GM12864 (cell line): ENCODE measurements around the gene GPAT3.
A peak's percentile ranks its signal among the peaks of the same experiment; 100 is the strongest.

Source experiments
- DNase-seq: peaks from one replicate; pipeline ENCODE4 v3.0.0-alpha.2; 2011; ENCODE audit warnings: low read depth
- H3K4me3 ChIP-seq: 2 replicates; pipeline ENCODE4 v1.5.1; 2011; ENCODE audit warnings: mild to moderate bottlenecking, low read depth, low read length, control low read depth
- TF ChIP-seq, protein P1 (sequence below): IDR thresholded peaks from 2 replicates; pipeline ENCODE4 v1.5.1; 2011; ENCODE audit warnings: low read depth, mild to moderate bottlenecking, moderate library complexity, low read length, control low read depth, inconsistent platforms; ENCODE audit errors: missing control alignments

Gene GPAT3

GRCh38 chr4:83625821-83626220 is 89.9 kb downstream of the GPAT3 start:
- DNase-seq = no peak
- H3K4me3 ChIP-seq = no peak overlapping the region
- TF ChIP-seq, protein P1, sequence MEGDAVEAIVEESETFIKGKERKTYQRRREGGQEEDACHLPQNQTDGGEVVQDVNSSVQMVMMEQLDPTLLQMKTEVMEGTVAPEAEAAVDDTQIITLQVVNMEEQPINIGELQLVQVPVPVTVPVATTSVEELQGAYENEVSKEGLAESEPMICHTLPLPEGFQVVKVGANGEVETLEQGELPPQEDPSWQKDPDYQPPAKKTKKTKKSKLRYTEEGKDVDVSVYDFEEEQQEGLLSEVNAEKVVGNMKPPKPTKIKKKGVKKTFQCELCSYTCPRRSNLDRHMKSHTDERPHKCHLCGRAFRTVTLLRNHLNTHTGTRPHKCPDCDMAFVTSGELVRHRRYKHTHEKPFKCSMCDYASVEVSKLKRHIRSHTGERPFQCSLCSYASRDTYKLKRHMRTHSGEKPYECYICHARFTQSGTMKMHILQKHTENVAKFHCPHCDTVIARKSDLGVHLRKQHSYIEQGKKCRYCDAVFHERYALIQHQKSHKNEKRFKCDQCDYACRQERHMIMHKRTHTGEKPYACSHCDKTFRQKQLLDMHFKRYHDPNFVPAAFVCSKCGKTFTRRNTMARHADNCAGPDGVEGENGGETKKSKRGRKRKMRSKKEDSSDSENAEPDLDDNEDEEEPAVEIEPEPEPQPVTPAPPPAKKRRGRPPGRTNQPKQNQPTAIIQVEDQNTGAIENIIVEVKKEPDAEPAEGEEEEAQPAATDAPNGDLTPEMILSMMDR = no peak

- H3K4me3 ChIP-seq = no peak overlapping the region
- TF ChIP-seq, protein P1 = no peak
- no peak for DNase-seq
Measured at GRCh38 chr4:83626245-83626836, 90.4 kb downstream of the GPAT3 start.

DNA sequence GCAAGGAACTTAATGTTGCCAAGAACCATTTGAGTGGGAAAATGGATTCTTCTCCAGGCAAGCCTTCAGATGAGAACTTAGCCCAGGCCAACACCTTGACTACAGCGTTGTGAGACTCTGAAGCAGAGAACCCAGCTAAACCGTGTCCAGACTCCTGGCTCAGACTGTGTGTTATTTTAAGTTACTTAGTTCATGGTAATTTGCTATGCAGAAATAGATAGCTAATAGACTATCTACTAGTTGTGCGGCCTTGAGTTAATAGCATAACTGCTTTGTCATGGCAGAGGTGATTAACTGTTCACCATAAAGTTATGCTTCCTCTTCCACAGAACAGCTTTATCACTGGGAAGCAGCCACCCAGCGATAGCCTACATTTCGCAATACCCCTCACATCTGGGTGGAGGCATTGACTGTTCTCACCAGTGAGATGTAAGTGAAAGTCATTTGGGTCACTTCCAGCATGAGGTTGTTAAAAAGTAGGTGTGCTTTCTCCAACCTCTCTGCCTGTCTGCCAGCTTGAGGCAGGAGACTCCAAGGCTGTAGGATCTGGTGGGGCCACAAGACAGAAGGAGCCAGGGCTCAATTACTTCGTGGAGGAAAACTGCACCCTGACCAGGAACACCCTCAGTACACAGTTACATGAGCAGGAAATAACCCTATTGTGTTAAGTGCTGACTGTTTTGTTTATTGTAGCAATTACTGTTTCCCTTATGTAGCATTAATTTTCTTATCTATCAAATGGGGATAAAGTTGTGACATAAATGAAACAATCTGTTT is 94.2 kb downstream of the GPAT3 start:
- TF ChIP-seq, protein P1 = no peak
- DNase-seq = no peak
- H3K4me3 ChIP-seq = no peak overlapping the region

GRCh38 chr4:83631066-83631465 is 95.2 kb downstream of the GPAT3 start:
- TF ChIP-seq, protein P1 = no peak
- H3K4me3 ChIP-seq = no peak overlapping the region
- no peak for DNase-seq

DNA sequence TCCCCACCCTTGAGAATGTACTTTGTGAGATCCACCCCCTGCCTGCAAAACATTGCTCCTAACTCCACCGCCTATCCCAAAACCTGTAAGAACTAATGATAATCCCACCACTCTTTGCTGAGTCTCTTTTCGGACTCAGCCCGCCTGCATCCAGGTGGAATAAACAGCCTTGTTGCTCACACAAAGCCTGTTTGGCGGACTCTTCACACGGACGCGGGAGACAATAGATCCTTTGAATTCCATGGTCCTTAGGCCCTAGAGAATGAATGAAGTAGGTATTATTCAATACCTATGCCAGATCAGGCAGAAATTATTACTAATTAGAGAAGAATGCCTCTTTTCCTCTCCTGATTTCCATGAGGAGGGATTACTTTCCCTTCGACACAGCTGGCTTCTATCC is 101.0 kb downstream of the GPAT3 start:
- DNase-seq = no peak
- TF ChIP-seq, protein P1 = no peak
- H3K4me3 ChIP-seq = no peak overlapping the region

DNA sequence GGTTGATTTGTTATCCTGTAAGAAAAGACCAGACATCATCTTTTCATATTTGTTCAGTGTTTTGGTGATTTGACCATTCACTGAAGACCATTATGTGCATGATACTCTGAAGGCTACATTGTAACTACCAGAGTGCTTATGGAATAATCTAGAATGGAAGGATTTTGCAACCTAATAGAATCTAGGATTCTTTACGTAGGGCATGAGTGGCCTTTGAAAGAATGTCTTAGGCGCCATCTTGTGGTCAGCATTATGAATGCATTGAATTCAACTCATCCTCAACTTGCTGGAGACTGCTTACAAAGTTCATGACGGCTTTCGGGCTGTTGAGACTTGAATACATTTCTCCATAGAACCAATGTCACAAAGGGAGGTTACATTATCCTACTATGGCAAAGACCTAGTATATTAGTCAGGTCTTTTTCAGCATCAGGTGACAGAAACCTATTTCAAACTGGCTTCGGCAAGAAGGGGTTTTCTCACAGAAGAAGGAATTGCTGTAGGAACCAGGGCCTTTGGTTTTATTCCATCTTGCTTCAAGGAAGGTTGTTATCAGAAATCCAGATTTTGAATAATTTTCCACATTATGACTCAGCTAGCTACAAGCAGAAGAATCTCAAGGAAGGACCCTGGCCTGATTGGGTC is 104.1 kb downstream of the GPAT3 start:
- TF ChIP-seq, protein P1 = peak; percentile 74
- H3K4me3 ChIP-seq = no peak overlapping the region
- DNase-seq = peak; percentile 51
